GM23338 (cell line): ENCODE measurements around the gene AARS2. TPM values are rescaled to one million over a fixed set of nuclear protein-coding genes. Genes with fewer than 3 reads are reported as not detected.
"Not testable (repeated sequence)": the region's sequence is repeated elsewhere in the genome, so short reads cannot be mapped to it uniquely, and the experiment has no call there.

Experiments
- ATAC-seq: fragments of 200-7000 bp; cut with Tn5 transposase; 3 replicates; pipeline ENCODE4 v1.9.1; 2020
- DNase-seq: peaks from one replicate; pipeline ENCODE4 v3.0.0-alpha.2; 2015; ENCODE audit warnings: low spot score
- H2AFZ ChIP-seq: fragments of 200-600 bp; sonication (generic); 2 replicates; pipeline ENCODE4 v1.8.0; 2016; ENCODE audit warnings: antibody characterized with exemption, mild to moderate bottlenecking, moderate library complexity
- H3F3A ChIP-seq: fragments of 200-600 bp; sonication (generic); replicated peaks from 2 replicates; pipeline ENCODE4 v1.8.0; 2017; ENCODE audit warnings: antibody characterized with exemption, mixed run types, low read depth
- H3K27ac ChIP-seq: fragments of 200-600 bp; sonication (generic); 2 replicates; pipeline ENCODE4 v1.6.1; 2016; ENCODE audit warnings: low read depth
- H3K27me3 ChIP-seq: fragments of 200-600 bp; sonication (generic); 2 replicates; pipeline ENCODE4 v1.8.0; 2016; ENCODE audit warnings: mild to moderate bottlenecking, mixed run types, moderate library complexity; ENCODE audit not compliant: insufficient read depth
- H3K36me3 ChIP-seq: fragments of 200-600 bp; sonication (generic); 2 replicates; pipeline ENCODE4 v1.8.0; 2016; ENCODE audit warnings: mild to moderate bottlenecking; ENCODE audit not compliant: insufficient read depth
- H3K4me1 ChIP-seq: fragments of 200-600 bp; sonication (generic); 2 replicates; pipeline ENCODE4 v1.8.0; 2016; ENCODE audit warnings: mild to moderate bottlenecking, moderate library complexity; ENCODE audit not compliant: insufficient read depth
- H3K4me2 ChIP-seq: fragments of 200-600 bp; sonication (generic); 2 replicates; pipeline ENCODE4 v1.7.1; 2017; ENCODE audit warnings: mixed run types
- H3K4me3 ChIP-seq: fragments of 200-600 bp; sonication (generic); 2 replicates; pipeline ENCODE4 v1.6.1; 2016; ENCODE audit warnings: mixed run types
- H3K79me2 ChIP-seq: fragments of 200-600 bp; sonication (generic); replicated peaks from 2 replicates; pipeline ENCODE4 v1.8.0; 2017; ENCODE audit warnings: mild to moderate bottlenecking; ENCODE audit not compliant: insufficient read depth
- H3K9me2 ChIP-seq: fragments of 200-600 bp; sonication (generic); 2 replicates; pipeline ENCODE4 v1.8.0; 2017; ENCODE audit not compliant: insufficient read depth
- H4K20me1 ChIP-seq: fragments of 200-600 bp; sonication (generic); replicated peaks from 2 replicates; pipeline ENCODE4 v1.8.0; 2017; ENCODE audit warnings: mild to moderate bottlenecking; ENCODE audit not compliant: insufficient read depth
- H3K27ac Mint-ChIP-seq: 2 replicates; pipeline ENCODE4 v1.8.0; 2020; ENCODE audit warnings: inconsistent platforms, mild to moderate bottlenecking, moderate library complexity, mixed read lengths
- H3K27me3 Mint-ChIP-seq: 3 replicates; pipeline ENCODE4 v1.8.0; 2022; ENCODE audit warnings: low read depth, mild to moderate bottlenecking, moderate library complexity, mixed read lengths, inconsistent platforms; ENCODE audit not compliant: insufficient read depth, poor library complexity
- H3K36me3 Mint-ChIP-seq: 3 replicates; pipeline ENCODE4 v1.8.0; 2021; ENCODE audit warnings: low read depth, mild to moderate bottlenecking, inconsistent platforms, moderate library complexity, mixed read lengths
- H3K4me1 Mint-ChIP-seq: 3 replicates; pipeline ENCODE4 v1.8.0; 2020; ENCODE audit warnings: mild to moderate bottlenecking, inconsistent platforms, mixed read lengths
- H3K4me3 Mint-ChIP-seq: 3 replicates; pipeline ENCODE4 v1.8.0; 2021; ENCODE audit warnings: moderate library complexity, mild to moderate bottlenecking, inconsistent platforms, mixed read lengths
- H3K9me3 Mint-ChIP-seq: 3 replicates; pipeline ENCODE4 v1.8.0; 2020; ENCODE audit warnings: moderate library complexity, mild to moderate bottlenecking, inconsistent platforms, mixed read lengths
- JUNB ChIP-seq: IDR thresholded peaks from one replicate; pipeline ENCODE4 v1.6.1; 2016; ENCODE audit warnings: antibody characterized with exemption; ENCODE audit not compliant: unreplicated experiment
- POLR2AphosphoS5 ChIP-seq: IDR thresholded peaks from 2 replicates; pipeline ENCODE4 v1.6.1; 2016; ENCODE audit warnings: antibody characterized with exemption, low read depth
- REST ChIP-seq: IDR thresholded peaks from one replicate; pipeline ENCODE4 v1.6.1; 2018; ENCODE audit warnings: antibody characterized with exemption; ENCODE audit not compliant: unreplicated experiment
- STAT1 ChIP-seq: IDR thresholded peaks from one replicate; pipeline ENCODE4 v1.6.1; 2016; ENCODE audit warnings: antibody characterized with exemption; ENCODE audit not compliant: unreplicated experiment
- ZNF462 ChIP-seq: fragments of 250-450 bp; sonication (Bioruptor Pico); IDR thresholded peaks from 2 replicates; pipeline ENCODE4 v1.5.0; 2020; ENCODE audit warnings: mild to moderate bottlenecking, moderate library complexity
- polyA plus RNA-seq: library from polyadenylated mRNA; unstranded; fragments of >200 nt; fragmentation: Nextera tagmentation; extraction: Ambion mirVana; gene quantifications from 2 replicates; pipeline ENCODE4 v1.2.1, GENCODE V29; 2016
- total RNA-seq: library from RNA; depleted of rRNA; stranded (reverse); fragments of >200 nt; shearing (Covaris generic); gene quantifications from 2 replicates; pipeline ENCODE4 v1.2.3, GENCODE V29; 2014

Gene AARS2
- total and polyA plus RNA-seq, 2 experiments from 2014 or later: 6.5 to 23.2 TPM

GRCh38 chr6:44346818-44347217, 33.7 kb upstream of the AARS2 start:
- not testable (repeated sequence) for H3K4me3 ChIP-seq, H3K9me3 Mint-ChIP-seq, H3K36me3 Mint-ChIP-seq, H3F3A ChIP-seq, H4K20me1 ChIP-seq, H3K4me3 Mint-ChIP-seq, H3K27ac ChIP-seq, H3K27me3 Mint-ChIP-seq, H3K36me3 ChIP-seq, ATAC-seq, DNase-seq, H3K79me2 ChIP-seq, H3K27ac Mint-ChIP-seq, H3K9me2 ChIP-seq, H2AFZ ChIP-seq, H3K4me2 ChIP-seq
- H3K27me3 ChIP-seq: peaks cover 16% of the 10 kb centered on the region
- peaks cover 17% of the 10 kb centered on the region for H3K4me1 Mint-ChIP-seq
- peaks cover 17% of the 10 kb centered on the region for H3K4me1 ChIP-seq

- Histone ChIP-seq H2AFZ (peak within 1 kb of the TSS; percentile 76), H3K79me2 (no peaks in the 10 kb centered on the region), H3K4me3 (peak within 1 kb of the TSS; percentile 45), H3F3A (no peaks in the 10 kb centered on the region), H3K9me2 (no peaks in the 10 kb centered on the region), H3K36me3 (no peaks in the 10 kb centered on the region), H3K4me2 (peak within 1 kb of the TSS; percentile 69), H3K27me3 (peaks cover 23% of the 10 kb centered on the region), H4K20me1 (no peaks in the 10 kb centered on the region), H3K27ac (no peak within 1 kb of the TSS), H3K4me1 (0 out of 2 replicates have a peak, but pooled peaks cover 6% of the 10 kb centered on the region)
- no peaks in the 10 kb centered on the region for H3K9me3 Mint-ChIP-seq
- peaks cover 10% of the 10 kb centered on the region for H3K27me3 Mint-ChIP-seq
- H3K4me1 Mint-ChIP-seq: peaks cover 8% of the 10 kb centered on the region; the same call in 2 of the 3 replicates
- no peaks in the 10 kb centered on the region for H3K36me3 Mint-ChIP-seq
- no peak within 1 kb of the TSS for H3K27ac Mint-ChIP-seq
- DNase-seq (peak; percentile 85), ATAC-seq (peak; percentile 83)
- H3K4me3 Mint-ChIP-seq: peak within 1 kb of the TSS; percentile 6
- TF ChIP-seq POLR2AphosphoS5 (0 out of 2 replicates have a peak, but pooled peaks have one; percentile 35), REST (no peak), JUNB (no peak), STAT1 (no peak), ZNF462 (CRISPR knock-in tag) (no peak)
Measured at GRCh38 chr6:44342489-44342888, 29.3 kb upstream of the AARS2 start, which contains the start of gene SPATS1. TSS of gene SPATS1 (plus strand) at chr6:44342650. CDS start at chr6:44343096, 446 bp downstream.
